ENCODE results near the gene RGPD3.
"Not testable (repeated sequence)": the region's sequence is repeated elsewhere in the genome, so short reads cannot be mapped to it uniquely, and the experiment has no call there.

RGPD3 gene

GRCh38 chr2:106468107-106468506 is at the start of gene RGPD3:
TSS of gene RGPD3 (minus strand) at chr2:106468413. CDS start at chr2:106468288, 125 bp downstream.
- not testable (repeated sequence) for H3K36me3 Mint-ChIP-seq (ENCODE audit: low read depth); H3K4me3 Mint-ChIP-seq; H3K9me3 Mint-ChIP-seq; H3K27me3 Mint-ChIP-seq (ENCODE audit: low read depth, poor library complexity); DNase-seq; H3K27ac Mint-ChIP-seq; H3K4me1 Mint-ChIP-seq

GRCh38 chr2:106517329-106517728 is 49.1 kb upstream of the RGPD3 start:
- Mint-ChIP-seq H3K9me3 (peaks cover 4% of the 10 kb centered on the region), H3K4me3 (no peak overlapping the region), H3K4me1 (peaks cover 20% of the 10 kb centered on the region), H3K36me3 (ENCODE audit: low read depth) (no peaks in the 10 kb centered on the region), H3K27ac (no peak overlapping the region), H3K27me3 (ENCODE audit: low read depth, poor library complexity) (peaks cover 4% of the 10 kb centered on the region)
- TF ChIP-seq CTCF (IDR thresholded peaks at IDR 0.05): no peak
- DNase-seq: no peak

GRCh38 chr2:106516864-106517263 is 48.7 kb upstream of the RGPD3 start:
- peaks cover 4% of the 10 kb centered on the region for H3K27me3 Mint-ChIP-seq (ENCODE audit: low read depth, poor library complexity)
- no peak overlapping the region for H3K4me3 Mint-ChIP-seq
- peaks cover 4% of the 10 kb centered on the region for H3K9me3 Mint-ChIP-seq
- DNase-seq: no peak
- H3K36me3 Mint-ChIP-seq (ENCODE audit: low read depth): no peaks in the 10 kb centered on the region
- TF ChIP-seq CTCF (IDR thresholded peaks at IDR 0.05): no peak
- peaks cover 22% of the 10 kb centered on the region for H3K4me1 Mint-ChIP-seq
- no peak overlapping the region for H3K27ac Mint-ChIP-seq

- no peak for DNase-seq
- TF ChIP-seq CTCF (IDR thresholded peaks at IDR 0.05): no peak
- Mint-ChIP-seq H3K4me3 (no peak overlapping the region), H3K27me3 (ENCODE audit: low read depth, poor library complexity) (peaks cover 1% of the 10 kb centered on the region), H3K36me3 (ENCODE audit: low read depth) (no peaks in the 10 kb centered on the region), H3K9me3 (peaks cover 4% of the 10 kb centered on the region), H3K4me1 (peaks cover 20% of the 10 kb centered on the region), H3K27ac (no peak overlapping the region)
Measured at GRCh38 chr2:106516436-106516835, 48.2 kb upstream of the RGPD3 start.

GRCh38 chr2:106514827-106515226 is 46.6 kb upstream of the RGPD3 start:
- not testable (repeated sequence) for H3K27me3 Mint-ChIP-seq (ENCODE audit: low read depth, poor library complexity); DNase-seq; H3K9me3 Mint-ChIP-seq; H3K36me3 Mint-ChIP-seq (ENCODE audit: low read depth); H3K27ac Mint-ChIP-seq; H3K4me3 Mint-ChIP-seq
- peaks cover 21% of the 10 kb centered on the region for H3K4me1 Mint-ChIP-seq

GRCh38 chr2:106513391-106513790 is 45.2 kb upstream of the RGPD3 start:
- not testable (repeated sequence) for H3K4me3 Mint-ChIP-seq; DNase-seq; H3K27me3 Mint-ChIP-seq (ENCODE audit: low read depth, poor library complexity); H3K9me3 Mint-ChIP-seq; H3K36me3 Mint-ChIP-seq (ENCODE audit: low read depth)
- peaks cover 27% of the 10 kb centered on the region for H3K4me1 Mint-ChIP-seq
- peak overlapping the region; percentile 48 for H3K27ac Mint-ChIP-seq

- not testable (repeated sequence) for H3K27me3 Mint-ChIP-seq (ENCODE audit: low read depth, poor library complexity); H3K36me3 Mint-ChIP-seq (ENCODE audit: low read depth); DNase-seq; H3K4me3 Mint-ChIP-seq; H3K9me3 Mint-ChIP-seq; H3K27ac Mint-ChIP-seq
- peaks cover 27% of the 10 kb centered on the region for H3K4me1 Mint-ChIP-seq
Measured at GRCh38 chr2:106511934-106512333, 43.7 kb upstream of the RGPD3 start.

GRCh38 chr2:106511476-106511901 is 43.3 kb upstream of the RGPD3 start:
- H3K4me1 Mint-ChIP-seq: peaks cover 29% of the 10 kb centered on the region
- not testable (repeated sequence) for H3K4me3 Mint-ChIP-seq

GRCh38 chr2:106510791-106511190 is 42.6 kb upstream of the RGPD3 start:
- H3K9me3 Mint-ChIP-seq; DNase-seq; H3K36me3 Mint-ChIP-seq (ENCODE audit: low read depth); H3K27me3 Mint-ChIP-seq (ENCODE audit: low read depth, poor library complexity); H3K4me3 Mint-ChIP-seq; H3K27ac Mint-ChIP-seq: not testable (repeated sequence)
- peaks cover 29% of the 10 kb centered on the region for H3K4me1 Mint-ChIP-seq

More at GRCh38 chr2:106511476-106511901, 43.3 kb upstream of the RGPD3 start:
- DNase-seq; H3K9me3 Mint-ChIP-seq; H3K36me3 Mint-ChIP-seq (ENCODE audit: low read depth); H3K27me3 Mint-ChIP-seq (ENCODE audit: low read depth, poor library complexity); H3K27ac Mint-ChIP-seq: not testable (repeated sequence)

GRCh38 chr2:106509374-106509770 is 41.2 kb upstream of the RGPD3 start:
- H3K36me3 Mint-ChIP-seq (ENCODE audit: low read depth); H3K27ac Mint-ChIP-seq; DNase-seq; H3K27me3 Mint-ChIP-seq (ENCODE audit: low read depth, poor library complexity); H3K9me3 Mint-ChIP-seq; H3K4me3 Mint-ChIP-seq: not testable (repeated sequence)
- H3K4me1 Mint-ChIP-seq: peaks cover 29% of the 10 kb centered on the region

GRCh38 chr2:106508660-106509373 is 40.6 kb upstream of the RGPD3 start:
- not testable (repeated sequence) for DNase-seq, H3K4me3 Mint-ChIP-seq
- H3K4me1 Mint-ChIP-seq: peaks cover 29% of the 10 kb centered on the region

More at GRCh38 chr2:106508660-106509373, 40.6 kb upstream of the RGPD3 start:
- H3K27ac Mint-ChIP-seq; H3K9me3 Mint-ChIP-seq; H3K27me3 Mint-ChIP-seq (ENCODE audit: low read depth, poor library complexity); H3K36me3 Mint-ChIP-seq (ENCODE audit: low read depth): not testable (repeated sequence)
